Activated CD4-positive, alpha-beta T cell treated with anti-CD3 and anti-CD28 coated beads, Interleukin-2, Interleukin-6, amounts not matched to agents 100 ng/mL and 50 ng/mL, durations not matched to agents 16 hours and 8 hours (primary cell): ENCODE data around the gene KRT75.

Experiments used
- DNase-seq: peaks from one replicate; pipeline ENCODE4 v3.0.0-alpha.2; 2020

Gene KRT75

GRCh38 chr12:52439420-52439819, 5.2 kb upstream of the KRT75 start:
- no peak for DNase-seq

GRCh38 chr12:52438305-52439301, 4.4 kb upstream of the KRT75 start:
- no peak for DNase-seq

- no peak for DNase-seq
Observed at GRCh38 chr12:52437508-52437907, 3.3 kb upstream of the KRT75 start.

GRCh38 chr12:52436828-52437474, 2.8 kb upstream of the KRT75 start:
- no peak for DNase-seq

GRCh38 chr12:52436000-52436827, 2.0 kb upstream of the KRT75 start:
- DNase-seq: no peak

GRCh38 chr12:52435659-52435999, 1.5 kb upstream of the KRT75 start:
- DNase-seq: no peak

GRCh38 chr12:52434760-52435530, 774 bp upstream of the KRT75 start:
- DNase-seq: no peak

- no peak for DNase-seq
Observed at GRCh38 chr12:52433501-52434080, 580 bp downstream of the KRT75 start.

- DNase-seq: no peak
Observed at GRCh38 chr12:52432559-52433207, 1.5 kb downstream of the KRT75 start.

GRCh38 chr12:52428121-52428520, 6.0 kb downstream of the KRT75 start:
- no peak for DNase-seq

- no peak for DNase-seq
Observed at GRCh38 chr12:52427083-52427482, 7.1 kb downstream of the KRT75 start.

GRCh38 chr12:52426034-52426433, 8.1 kb downstream of the KRT75 start:
- DNase-seq: no peak

GRCh38 chr12:52425466-52425865, 8.7 kb downstream of the KRT75 start:
- no peak for DNase-seq

- DNase-seq: no peak
Observed at GRCh38 chr12:52423661-52424500, 10.3 kb downstream of the KRT75 start.

- no peak for DNase-seq
Observed at GRCh38 chr12:52423035-52423434, 11.1 kb downstream of the KRT75 start.

- DNase-seq: no peak
Observed at GRCh38 chr12:52419656-52420055, 14.5 kb downstream of the KRT75 start.

GRCh38 chr12:52418576-52419110, 15.5 kb downstream of the KRT75 start:
- no peak for DNase-seq

GRCh38 chr12:52417740-52418139, 16.4 kb downstream of the KRT75 start:
- DNase-seq: no peak

- no peak for DNase-seq
Observed at GRCh38 chr12:52416795-52417194, 17.4 kb downstream of the KRT75 start.
